GM19351 (cell line): ENCODE data around the gene TRIM8.

Experiments used
- ATAC-seq: cut with Tn5 transposase; IDR thresholded peaks from one replicate; pipeline ENCODE4 v1.9.1; 2021; ENCODE audit warnings: mild to moderate bottlenecking, moderate library complexity; ENCODE audit not compliant: unreplicated experiment

TRIM8 gene

DNA sequence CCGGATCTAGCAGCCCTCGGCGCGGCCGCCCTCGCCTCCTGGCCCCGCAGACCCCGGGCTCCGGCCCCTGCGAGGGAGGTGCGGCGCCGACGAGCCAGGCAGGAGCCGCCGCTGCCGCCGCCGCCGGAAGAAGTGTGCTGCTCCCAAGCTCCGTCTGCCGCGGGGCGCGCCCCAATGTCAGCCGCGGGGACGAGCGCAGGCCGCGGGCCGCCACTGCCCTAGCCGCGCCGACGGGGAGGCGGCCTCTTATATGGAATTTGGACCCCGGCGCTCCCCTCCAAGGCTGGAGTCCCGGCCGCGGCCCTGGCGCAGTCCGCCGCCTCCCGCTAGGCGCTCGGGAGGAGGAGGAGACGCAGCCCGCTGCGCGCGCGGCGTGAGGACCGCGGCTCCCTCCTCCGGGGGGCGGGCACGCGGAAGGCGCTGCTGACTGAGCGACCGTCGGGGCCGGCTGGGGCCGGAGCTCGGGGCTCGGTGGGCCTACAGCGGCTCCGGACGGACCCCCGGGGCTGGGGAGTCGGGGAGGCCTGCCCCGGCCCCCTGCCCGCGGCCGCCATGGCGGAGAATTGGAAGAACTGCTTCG is at the start of gene TRIM8:
Gene TRIM8, plus strand, starts transcription at position 414 of the 580 bp plus-strand sequence. Its CDS starts 139 bp downstream, at position 553.
- no peak for ATAC-seq

- no peak for ATAC-seq
These were observed 49.0 kb upstream of the TRIM8 start for GRCh38 chr10:102595293-102595692.

- no peak for ATAC-seq
These were observed 48.4 kb upstream of the TRIM8 start for GRCh38 chr10:102595897-102596296.

DNA sequence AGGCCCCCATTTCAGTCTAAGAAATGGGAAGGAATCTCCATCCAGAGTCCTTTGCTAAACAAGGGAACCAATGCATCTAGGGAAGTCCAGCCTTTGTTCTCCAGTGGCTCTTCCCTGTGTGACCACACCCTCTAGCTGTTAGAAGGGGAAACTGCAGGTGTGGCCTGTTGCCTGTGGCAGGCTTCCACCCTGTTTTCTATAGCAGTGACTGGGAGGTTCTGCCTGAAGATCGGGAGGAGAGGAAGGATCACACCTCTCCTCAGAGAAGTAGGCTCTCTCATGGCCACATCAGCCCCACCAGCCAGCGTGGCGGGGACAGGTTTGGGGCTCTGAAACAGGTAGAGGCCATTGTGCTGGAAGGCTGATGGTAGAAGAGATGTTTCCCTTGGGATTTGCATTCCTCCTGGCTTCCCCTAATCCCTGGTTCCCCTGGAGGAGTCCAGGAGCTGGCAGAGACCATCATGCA is 47.7 kb upstream of the TRIM8 start:
- ATAC-seq: no peak

DNA sequence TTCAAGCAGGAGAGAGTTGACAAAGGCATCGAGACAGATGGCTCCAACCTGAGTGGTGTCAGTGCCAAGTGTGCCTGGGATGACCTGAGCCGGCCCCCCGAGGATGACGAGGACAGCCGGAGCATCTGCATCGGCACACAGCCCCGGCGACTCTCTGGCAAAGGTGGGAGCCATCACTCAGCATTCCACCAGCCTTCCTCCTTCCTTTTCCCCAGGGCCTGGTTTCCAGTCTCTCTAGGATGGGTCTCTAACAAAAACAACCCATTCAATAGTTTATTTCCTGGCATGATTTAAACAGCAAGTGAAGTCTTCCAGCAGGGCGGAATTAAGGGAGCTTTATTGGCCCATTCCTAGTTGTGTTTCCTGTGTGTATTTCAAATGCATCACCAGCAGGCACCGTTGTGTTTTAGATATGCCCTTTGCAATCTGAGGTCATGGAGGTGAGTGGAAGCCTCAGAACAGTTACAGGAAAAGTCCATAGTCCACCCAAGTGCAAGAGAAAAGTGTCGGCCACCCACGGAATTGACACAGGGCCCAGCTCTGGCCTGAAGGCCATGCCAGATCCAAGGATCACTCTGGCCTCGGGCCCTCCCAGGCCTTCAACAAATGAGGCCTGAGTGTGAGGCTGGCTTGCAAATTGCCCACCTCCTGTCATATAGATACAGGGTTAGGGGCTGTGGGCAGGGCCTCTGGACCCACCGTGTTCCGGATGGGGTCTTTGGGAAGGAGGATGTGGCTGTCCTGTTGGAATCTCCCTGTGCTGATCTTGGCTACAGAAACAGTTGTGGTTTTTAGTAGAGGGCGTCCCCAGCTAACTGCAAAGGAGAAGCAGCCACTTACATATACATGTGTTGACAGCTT is 46.9 kb upstream of the TRIM8 start:
- no peak for ATAC-seq

GRCh38 chr10:102598243-102598642 is 46.0 kb upstream of the TRIM8 start:
- ATAC-seq: no peak

GRCh38 chr10:102599565-102600327 is 44.5 kb upstream of the TRIM8 start:
- no peak for ATAC-seq

DNA sequence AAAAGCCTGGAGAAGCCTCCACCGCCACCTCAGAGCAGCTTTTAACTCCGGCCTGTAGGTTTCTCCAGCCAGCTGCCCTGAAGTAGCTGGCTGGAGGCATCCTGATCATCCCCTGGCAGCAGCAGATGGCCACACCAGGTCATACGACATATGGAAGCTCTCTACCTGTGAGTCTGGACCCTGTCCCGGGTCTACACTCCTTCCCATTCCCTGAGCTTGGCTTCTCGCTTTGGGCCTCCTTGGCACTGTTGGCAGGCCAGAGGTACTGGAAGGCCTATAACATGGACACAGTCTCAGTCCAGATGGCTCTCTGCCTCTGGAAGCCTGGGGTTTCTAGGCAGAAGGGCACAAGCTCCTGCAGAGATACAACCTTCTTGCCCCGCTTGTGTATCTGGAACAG is 43.5 kb upstream of the TRIM8 start:
- ATAC-seq: no peak

DNA sequence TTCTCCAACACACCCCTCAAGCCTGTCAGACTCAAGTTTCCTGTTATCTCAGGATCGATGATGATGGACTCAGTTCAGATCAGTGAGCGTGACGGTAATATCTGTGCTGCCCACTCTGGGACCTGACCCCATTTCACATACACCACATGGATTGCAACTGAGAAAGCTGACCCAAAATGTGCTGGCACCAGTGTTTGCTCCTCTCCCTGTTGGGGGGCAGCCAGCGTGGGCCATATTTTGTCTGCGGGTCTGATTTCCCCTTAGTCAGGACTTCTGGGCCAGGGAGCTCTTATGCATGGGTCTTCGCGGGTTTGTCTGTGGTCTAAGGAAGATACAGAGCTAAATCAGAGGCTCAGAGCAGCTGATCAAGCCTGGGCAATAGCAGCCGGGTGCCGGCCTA is 42.6 kb upstream of the TRIM8 start:
- no peak for ATAC-seq

DNA sequence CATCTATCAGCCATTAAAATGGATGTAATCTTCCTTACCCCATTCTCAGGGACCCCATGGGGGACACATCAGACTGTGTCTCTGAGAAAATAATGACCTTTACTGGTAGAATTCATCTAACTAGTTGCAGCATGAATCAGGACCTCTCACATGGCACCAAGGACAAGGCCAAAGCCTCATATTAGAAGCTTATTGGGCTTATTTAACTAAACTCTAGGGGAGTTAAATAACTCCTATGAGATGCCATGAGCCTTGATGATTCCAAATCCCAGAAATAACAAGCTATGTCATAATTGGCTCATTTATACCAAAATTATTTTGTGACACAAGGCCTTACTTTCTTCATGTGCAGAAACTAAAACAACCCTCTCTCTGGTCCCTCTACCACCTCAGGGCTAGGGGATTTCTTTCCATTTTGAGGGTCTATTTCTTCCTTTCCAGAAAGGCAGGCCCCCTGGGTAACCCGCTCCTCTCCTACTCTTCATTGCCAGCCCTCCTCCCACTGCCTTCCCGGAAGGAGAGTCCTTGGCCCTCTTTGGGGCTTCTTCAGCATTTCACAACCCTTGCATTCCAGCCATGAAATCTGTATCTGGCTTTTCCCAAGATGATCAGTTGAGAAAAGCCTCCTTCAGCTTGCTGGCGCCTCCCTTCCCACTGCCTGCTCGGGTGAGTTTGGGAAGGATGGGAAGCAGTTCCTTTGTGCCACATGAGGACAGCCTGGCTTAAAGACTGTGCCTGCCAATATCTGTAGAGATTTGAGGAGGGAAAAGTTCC is 41.8 kb upstream of the TRIM8 start:
- no peak for ATAC-seq

DNA sequence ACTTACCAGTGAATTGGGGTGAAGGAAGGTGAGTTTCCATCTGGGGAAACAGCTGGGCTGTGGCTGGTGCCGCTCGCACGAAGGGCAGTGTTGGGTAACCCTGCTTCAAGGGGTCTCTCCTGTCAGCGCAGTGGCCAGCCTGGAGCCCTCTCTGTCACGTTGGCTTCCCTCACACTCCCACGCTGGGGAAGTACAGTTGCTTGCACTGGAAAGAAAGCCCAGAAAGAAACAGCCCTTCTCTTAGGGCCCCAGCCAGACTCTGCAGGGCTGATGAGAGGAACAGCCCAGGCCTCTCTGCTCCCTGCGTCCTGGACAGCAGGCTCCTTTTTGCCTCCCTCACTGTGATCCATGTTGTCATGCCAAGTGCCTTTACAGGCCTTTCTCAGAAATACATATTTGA is 40.3 kb upstream of the TRIM8 start:
- ATAC-seq: no peak

- no peak for ATAC-seq
These were observed 39.8 kb upstream of the TRIM8 start for GRCh38 chr10:102604439-102604841.

- no peak for ATAC-seq
These were observed 38.6 kb upstream of the TRIM8 start for GRCh38 chr10:102605712-102606111.

GRCh38 chr10:102608487-102608886 is 35.8 kb upstream of the TRIM8 start:
- no peak for ATAC-seq

DNA sequence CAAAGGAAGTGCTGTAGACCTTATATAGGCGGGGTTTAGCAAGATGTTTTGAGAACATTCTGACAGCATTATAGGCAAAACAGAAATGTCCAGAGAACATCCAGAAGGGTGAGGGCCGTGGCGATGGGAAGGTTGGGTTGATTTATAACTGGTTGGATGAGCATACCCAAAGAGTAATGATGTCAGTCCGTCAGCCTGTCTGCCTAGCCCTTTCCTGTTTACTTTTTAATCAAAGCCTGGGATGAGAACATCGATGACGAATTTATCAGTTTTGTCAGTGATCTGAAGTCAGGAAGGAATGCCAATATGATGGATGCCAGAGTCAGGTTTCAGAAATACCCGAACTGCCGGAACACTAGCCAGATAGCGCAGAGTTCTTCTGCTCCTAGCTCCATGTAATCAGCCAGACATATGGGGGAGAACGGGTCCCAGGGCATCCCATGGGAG is 33.8 kb upstream of the TRIM8 start:
- no peak for ATAC-seq

DNA sequence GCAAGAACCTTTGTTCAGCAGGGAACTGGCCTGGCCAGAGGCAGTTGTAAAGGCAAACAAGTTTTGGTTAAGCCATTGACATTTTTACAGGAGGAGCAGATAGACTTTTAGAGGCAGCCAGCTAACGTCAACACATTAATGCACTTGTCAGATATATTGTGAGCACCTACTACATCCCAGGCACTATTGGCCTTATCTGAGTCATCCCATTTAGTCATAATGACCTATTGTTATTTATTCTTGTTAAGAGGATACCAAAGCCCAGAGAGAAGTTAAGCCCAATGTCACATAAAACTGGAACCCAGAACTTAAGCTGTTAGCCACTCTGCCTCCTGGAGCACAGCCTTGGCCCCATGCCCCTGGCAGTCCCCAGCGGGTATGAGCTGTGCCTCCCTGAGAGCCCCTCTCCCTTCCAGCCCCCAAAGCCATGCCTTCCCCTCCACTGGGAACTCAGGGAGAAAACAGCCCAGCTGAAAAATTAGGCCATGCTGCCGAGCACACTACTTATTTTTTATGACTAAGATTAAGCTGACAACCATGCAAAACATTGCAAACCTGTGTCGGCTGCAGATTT is 32.7 kb upstream of the TRIM8 start:
- ATAC-seq: no peak

DNA sequence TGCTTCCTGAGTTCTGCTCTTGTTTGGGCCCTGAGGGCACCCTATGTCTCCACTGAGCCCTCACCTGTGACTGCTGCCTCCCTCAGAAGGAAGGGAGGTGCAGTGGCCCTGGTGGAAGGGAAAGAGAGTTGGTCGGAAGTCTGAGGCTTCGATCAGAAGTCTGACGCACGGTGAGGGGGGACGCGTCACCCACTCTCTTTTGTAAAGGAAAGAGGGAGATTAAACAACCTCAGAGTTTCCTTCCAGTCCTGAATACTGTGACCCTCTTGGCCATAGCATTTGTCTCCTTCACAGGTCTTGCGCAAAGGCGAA is 31.4 kb upstream of the TRIM8 start:
- ATAC-seq: no peak

GRCh38 chr10:102613286-102613685 is 31.0 kb upstream of the TRIM8 start:
- no peak for ATAC-seq

DNA sequence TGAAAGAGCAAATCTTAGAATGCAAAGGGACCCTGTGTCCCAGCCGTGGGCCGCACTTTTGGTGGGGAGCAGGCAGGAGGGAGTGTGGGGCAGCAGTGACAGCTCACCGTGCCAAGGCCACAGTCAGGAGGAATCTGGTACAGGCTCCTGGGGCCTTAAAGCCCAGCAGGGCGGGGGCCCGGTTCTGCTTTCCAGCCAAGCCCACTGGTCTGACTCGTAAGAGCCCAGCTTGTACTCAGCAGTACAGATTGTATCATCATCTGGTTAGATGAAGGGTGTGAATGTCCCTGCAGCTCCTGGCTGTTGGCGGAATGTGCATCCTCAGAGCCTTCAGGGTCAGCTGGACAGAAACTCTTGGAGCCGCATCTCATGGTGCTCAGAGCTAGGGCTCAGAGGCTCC is 30.5 kb upstream of the TRIM8 start:
- no peak for ATAC-seq

DNA sequence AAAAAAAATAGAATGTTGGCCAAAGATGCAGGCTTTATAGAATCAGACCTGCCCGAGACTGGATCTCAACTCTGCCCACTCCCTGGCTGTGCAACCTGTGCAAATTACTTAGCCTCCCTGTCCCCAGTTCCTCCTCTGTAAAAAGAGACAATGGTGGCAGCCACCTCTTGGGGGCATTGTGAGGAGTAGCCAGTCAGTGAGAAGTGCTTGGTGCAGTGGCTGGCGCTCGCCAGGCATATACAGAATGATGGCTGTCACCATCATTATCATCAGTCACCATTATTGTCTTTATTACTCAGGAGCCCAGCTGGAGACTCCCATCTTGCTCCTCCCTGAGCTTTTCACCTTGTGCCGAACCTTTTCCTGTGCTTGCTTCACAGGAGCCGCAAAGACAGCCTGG is 29.4 kb upstream of the TRIM8 start:
- ATAC-seq: no peak

GRCh38 chr10:102615361-102615760 is 28.9 kb upstream of the TRIM8 start:
- no peak for ATAC-seq
